ENCODE measurements around the gene CETN3.
A peak's percentile ranks its signal among the peaks of the same experiment; 100 is the strongest.

Gene CETN3

GRCh38 chr5:90409318-90410177, at the start of gene CETN3:
TSS of gene CETN3 (minus strand) at chr5:90409756. CDS start at chr5:90409661, 95 bp downstream.
- DNase-seq = peak; percentile 97 to 98

- no peak for DNase-seq
Observed at GRCh38 chr5:90446961-90447360, 37.4 kb upstream of the CETN3 start.

GRCh38 chr5:90440644-90441043, 31.1 kb upstream of the CETN3 start:
- no peak for DNase-seq

GRCh38 chr5:90438100-90438499, 28.5 kb upstream of the CETN3 start:
- no peak for DNase-seq

- no peak for DNase-seq
Observed at GRCh38 chr5:90437663-90438062, 28.1 kb upstream of the CETN3 start.

GRCh38 chr5:90434116-90434714, 24.7 kb upstream of the CETN3 start:
- DNase-seq = peak in 1 of 2 experiments; percentile 58

- no peak for DNase-seq
Observed at GRCh38 chr5:90424245-90424644, 14.7 kb upstream of the CETN3 start.

- DNase-seq = no peak
Observed at GRCh38 chr5:90421136-90421535, 11.6 kb upstream of the CETN3 start.

- no peak for DNase-seq
Observed at GRCh38 chr5:90418214-90418613, 8.7 kb upstream of the CETN3 start.

GRCh38 chr5:90410178-90410762, 714 bp upstream of the CETN3 start:
- DNase-seq = peak in 1 of 2 experiments; percentile 52

GRCh38 chr5:90408571-90409317, 812 bp downstream of the CETN3 start:
- no peak for DNase-seq

GRCh38 chr5:90406466-90406865, 3.1 kb downstream of the CETN3 start:
- peak in 1 of 2 experiments; percentile 15 for DNase-seq

GRCh38 chr5:90402521-90403255, 6.9 kb downstream of the CETN3 start:
- DNase-seq = no peak

GRCh38 chr5:90399251-90399650, 10.3 kb downstream of the CETN3 start:
- DNase-seq = no peak

- no peak for DNase-seq
Observed at GRCh38 chr5:90398726-90399125, 10.8 kb downstream of the CETN3 start.

- no peak for DNase-seq
Observed at GRCh38 chr5:90395005-90395404, 14.6 kb downstream of the CETN3 start.

- DNase-seq = no peak
Observed at GRCh38 chr5:90390928-90391327, 18.6 kb downstream of the CETN3 start.

- DNase-seq = no peak
Observed at GRCh38 chr5:90390326-90390725, 19.2 kb downstream of the CETN3 start.

- no peak for DNase-seq
Observed at GRCh38 chr5:90387508-90387907, 22.0 kb downstream of the CETN3 start.

- peak in 1 of 2 experiments; percentile 31 for DNase-seq
Observed at GRCh38 chr5:90386099-90386710, 23.4 kb downstream of the CETN3 start.

GRCh38 chr5:90384389-90384788, 25.2 kb downstream of the CETN3 start:
- no peak for DNase-seq

- no peak for DNase-seq
Observed at GRCh38 chr5:90383903-90384302, 25.7 kb downstream of the CETN3 start.
